Eye (tissue), 1 donor: ENCODE measurements around the gene MEGF11.
"Not testable (repeated sequence)": the region's sequence is repeated elsewhere in the genome, so short reads cannot be mapped to it uniquely, and the experiment has no call there.

Experiments used
- DNase-seq: peaks from one replicate; pipeline ENCODE4 v3.0.0-alpha.2; 2015

MEGF11 gene

GRCh38 chr15:66022163-66022525, 231.4 kb downstream of the MEGF11 start:
- no peak for DNase-seq

GRCh38 chr15:66021496-66022162, 231.9 kb downstream of the MEGF11 start:
- no peak for DNase-seq

GRCh38 chr15:66019826-66020398, 233.6 kb downstream of the MEGF11 start:
- no peak for DNase-seq

GRCh38 chr15:66019368-66019767, 234.2 kb downstream of the MEGF11 start:
- no peak for DNase-seq

GRCh38 chr15:66018488-66018797, 235.1 kb downstream of the MEGF11 start:
- no peak for DNase-seq

- DNase-seq = no peak
Measured at GRCh38 chr15:66017792-66018487, 235.6 kb downstream of the MEGF11 start.

GRCh38 chr15:66017000-66017399, 236.6 kb downstream of the MEGF11 start:
- DNase-seq = no peak

GRCh38 chr15:66016199-66016598, 237.4 kb downstream of the MEGF11 start:
- no peak for DNase-seq

- no peak for DNase-seq
Measured at GRCh38 chr15:66014635-66015182, 238.8 kb downstream of the MEGF11 start.

- DNase-seq = no peak
Measured at GRCh38 chr15:66014022-66014421, 239.5 kb downstream of the MEGF11 start.

- no peak for DNase-seq
Measured at GRCh38 chr15:66008940-66009562, 244.5 kb downstream of the MEGF11 start.

- DNase-seq = no peak
Measured at GRCh38 chr15:66007663-66008262, 245.8 kb downstream of the MEGF11 start.

- DNase-seq = no peak
Measured at GRCh38 chr15:66006986-66007385, 246.6 kb downstream of the MEGF11 start.

- peak; percentile 74 for DNase-seq
Measured at GRCh38 chr15:66004618-66005262, 248.8 kb downstream of the MEGF11 start.

- DNase-seq = not testable (repeated sequence)
Measured at GRCh38 chr15:66003129-66003528, 250.4 kb downstream of the MEGF11 start.

- DNase-seq = no peak
Measured at GRCh38 chr15:66001717-66002426, 251.7 kb downstream of the MEGF11 start.

GRCh38 chr15:66001042-66001441, 252.5 kb downstream of the MEGF11 start:
- no peak for DNase-seq

- DNase-seq = no peak
Measured at GRCh38 chr15:65998486-65998885, 255.1 kb downstream of the MEGF11 start.

- DNase-seq = no peak
Measured at GRCh38 chr15:65996901-65997300, 256.6 kb downstream of the MEGF11 start.

- DNase-seq = no peak
Measured at GRCh38 chr15:65994832-65995231, 258.7 kb downstream of the MEGF11 start.

GRCh38 chr15:65993762-65994161, 259.8 kb downstream of the MEGF11 start:
- DNase-seq = no peak

- DNase-seq = no peak
Measured at GRCh38 chr15:65993236-65993635, 260.3 kb downstream of the MEGF11 start.
